Islet precursor cell (in vitro differentiated cells): Measurements from ENCODE around the gene SMG6.

Experiments
- DNase-seq: peaks from one replicate; pipeline ENCODE4 v3.0.0-alpha.2; 2018

SMG6 gene

GRCh38 chr17:2070241-2071023 is 233.2 kb downstream of the SMG6 start:
- DNase-seq: no peak

GRCh38 chr17:2068519-2069051 is 235.0 kb downstream of the SMG6 start:
- peak; percentile 93 for DNase-seq

GRCh38 chr17:2068031-2068518 is 235.5 kb downstream of the SMG6 start:
- DNase-seq: peak; percentile 92

GRCh38 chr17:2067608-2068024 is 236.0 kb downstream of the SMG6 start:
- DNase-seq: no peak

- no peak for DNase-seq
These were observed 236.5 kb downstream of the SMG6 start for GRCh38 chr17:2067048-2067561.

GRCh38 chr17:2065949-2066400 is 237.6 kb downstream of the SMG6 start:
- DNase-seq: no peak

GRCh38 chr17:2064980-2065785 is 238.4 kb downstream of the SMG6 start:
- peak; percentile 83 for DNase-seq

- no peak for DNase-seq
These were observed 239.0 kb downstream of the SMG6 start for GRCh38 chr17:2064520-2064971.

GRCh38 chr17:2064147-2064489 is 239.5 kb downstream of the SMG6 start:
- DNase-seq: no peak

GRCh38 chr17:2063261-2064146 is 240.1 kb downstream of the SMG6 start:
- DNase-seq: no peak

- DNase-seq: no peak
These were observed 240.9 kb downstream of the SMG6 start for GRCh38 chr17:2062571-2063183.

GRCh38 chr17:2061441-2061958 is 242.1 kb downstream of the SMG6 start:
- no peak for DNase-seq

GRCh38 chr17:2060681-2061440 is 242.7 kb downstream of the SMG6 start:
- DNase-seq: no peak

GRCh38 chr17:2060385-2060658 is 243.3 kb downstream of the SMG6 start:
- no peak for DNase-seq

GRCh38 chr17:2059547-2060384 is 243.8 kb downstream of the SMG6 start:
- no peak for DNase-seq

GRCh38 chr17:2058586-2059546 is 244.7 kb downstream of the SMG6 start:
- peak; percentile 78 for DNase-seq

- DNase-seq: no peak
These were observed 245.6 kb downstream of the SMG6 start for GRCh38 chr17:2057760-2058585.

GRCh38 chr17:2057175-2057759 is 246.3 kb downstream of the SMG6 start:
- DNase-seq: no peak
